KMS-11 (cell line): ENCODE data around the gene SLC30A2.

Experiments used
- H2AFZ ChIP-seq: fragments of 200-600 bp; sonication (generic); 2 replicates; pipeline ENCODE4 v1.6.1; 2016; ENCODE audit warnings: antibody characterized with exemption, mixed run types, low read depth
- H3K27ac ChIP-seq: fragments of 200-600 bp; sonication (generic); 2 replicates; pipeline ENCODE4 v1.6.1; 2016; ENCODE audit warnings: mild to moderate bottlenecking, mixed run types
- H3K27me3 ChIP-seq: fragments of 200-600 bp; sonication (generic); 2 replicates; pipeline ENCODE4 v1.6.1; 2017; ENCODE audit warnings: mild to moderate bottlenecking, low read depth, mixed run types, moderate library complexity; ENCODE audit not compliant: insufficient read depth
- H3K36me3 ChIP-seq: fragments of 200-600 bp; sonication (generic); 2 replicates; pipeline ENCODE4 v1.6.1; 2017; ENCODE audit warnings: mild to moderate bottlenecking, mixed run types; ENCODE audit not compliant: insufficient read depth
- H3K4me1 ChIP-seq: fragments of 200-600 bp; sonication (generic); 2 replicates; pipeline ENCODE4 v1.6.1; 2016; ENCODE audit warnings: mild to moderate bottlenecking, low read depth, mixed run types; ENCODE audit not compliant: poor library complexity, severe bottlenecking
- H3K4me2 ChIP-seq: fragments of 200-600 bp; sonication (generic); 2 replicates; pipeline ENCODE4 v1.7.0; 2016; ENCODE audit warnings: mild to moderate bottlenecking, mixed run types
- H3K4me3 ChIP-seq: fragments of 200-600 bp; sonication (generic); IDR thresholded peaks from 2 replicates; pipeline ENCODE4 v1.6.1; 2017; ENCODE audit warnings: low read depth, low read length, mixed read lengths; ENCODE audit not compliant: insufficient read depth
- H3K79me2 ChIP-seq: fragments of 200-600 bp; sonication (generic); 2 replicates; pipeline ENCODE4 v1.6.1; 2016; ENCODE audit warnings: low read depth, mixed run types; ENCODE audit not compliant: insufficient read depth
- H3K9ac ChIP-seq: fragments of 200-600 bp; sonication (generic); 2 replicates; pipeline ENCODE4 v1.6.1; 2016; ENCODE audit warnings: mild to moderate bottlenecking, mixed run types
- H4K20me1 ChIP-seq: fragments of 200-600 bp; sonication (generic); 2 replicates; pipeline ENCODE4 v1.6.1; 2016; ENCODE audit warnings: mild to moderate bottlenecking, mixed run types; ENCODE audit not compliant: insufficient read depth
- CTCF ChIP-seq: fragments of 200-600 bp; sonication (generic); conservative IDR thresholded peaks from 2 replicates; pipeline ENCODE4 v1.6.1; 2017; ENCODE audit warnings: low read depth, mild to moderate bottlenecking, antibody characterized with exemption, low read length, moderate library complexity, mixed read lengths

Gene SLC30A2

GRCh38 chr1:26020941-26021646 is 24.8 kb downstream of the SLC30A2 start:
- H3K4me3 ChIP-seq, result no peak overlapping the region
- no peak for TF ChIP-seq CTCF
- no peaks in the 10 kb centered on the region for H4K20me1 ChIP-seq
- H2AFZ ChIP-seq, result no peak overlapping the region
- H3K4me2 ChIP-seq, result no peak overlapping the region
- no peak overlapping the region for H3K27ac ChIP-seq
- no peak overlapping the region for H3K9ac ChIP-seq
- no peaks in the 10 kb centered on the region for H3K79me2 ChIP-seq
- peaks cover 9% of the 10 kb centered on the region for H3K4me1 ChIP-seq
- H3K27me3 ChIP-seq, result no peaks in the 10 kb centered on the region; the same call in 1 of the 2 replicates
- no peaks in the 10 kb centered on the region for H3K36me3 ChIP-seq

- no peak overlapping the region for H2AFZ ChIP-seq
- no peaks in the 10 kb centered on the region for H3K36me3 ChIP-seq
- no peak overlapping the region for H3K4me2 ChIP-seq
- H3K79me2 ChIP-seq, result no peaks in the 10 kb centered on the region
- H3K4me1 ChIP-seq, result peaks cover 9% of the 10 kb centered on the region
- no peak for TF ChIP-seq CTCF
- no peaks in the 10 kb centered on the region for H3K27me3 ChIP-seq
- H4K20me1 ChIP-seq, result no peaks in the 10 kb centered on the region
- no peak overlapping the region for H3K9ac ChIP-seq
- no peak overlapping the region for H3K4me3 ChIP-seq
- H3K27ac ChIP-seq, result no peak overlapping the region
Observed at GRCh38 chr1:26020330-26020768, 25.6 kb downstream of the SLC30A2 start.

- H3K79me2 ChIP-seq, result no peaks in the 10 kb centered on the region
- TF ChIP-seq CTCF, result no peak
- H2AFZ ChIP-seq, result no peak overlapping the region
- H3K4me2 ChIP-seq, result no peak overlapping the region
- no peaks in the 10 kb centered on the region for H4K20me1 ChIP-seq
- no peak overlapping the region for H3K9ac ChIP-seq
- no peaks in the 10 kb centered on the region for H3K27me3 ChIP-seq
- H3K4me1 ChIP-seq, result peaks cover 9% of the 10 kb centered on the region
- no peak overlapping the region for H3K4me3 ChIP-seq
- no peak overlapping the region for H3K27ac ChIP-seq
- H3K36me3 ChIP-seq, result no peaks in the 10 kb centered on the region
Observed at GRCh38 chr1:26019641-26020315, 26.1 kb downstream of the SLC30A2 start.

GRCh38 chr1:26017606-26018005 is 28.3 kb downstream of the SLC30A2 start:
- Histone ChIP-seq H2AFZ (no peak overlapping the region), H3K36me3 (no peaks in the 10 kb centered on the region), H3K4me2 (no peak overlapping the region), H3K9ac (no peak overlapping the region), H3K27me3 (no peaks in the 10 kb centered on the region), H4K20me1 (no peaks in the 10 kb centered on the region), H3K4me3 (no peak overlapping the region), H3K27ac (no peak overlapping the region), H3K4me1 (peaks cover 9% of the 10 kb centered on the region), H3K79me2 (no peaks in the 10 kb centered on the region)
- no peak for TF ChIP-seq CTCF
